KMS-11 (cell line): Measurements from ENCODE around the gene SLC22A2.

Source experiments
- H2AFZ ChIP-seq: fragments of 200-600 bp; sonication (generic); 2 replicates; pipeline ENCODE4 v1.6.1; 2016; ENCODE audit warnings: antibody characterized with exemption, mixed run types, low read depth
- H3K27ac ChIP-seq: fragments of 200-600 bp; sonication (generic); 2 replicates; pipeline ENCODE4 v1.6.1; 2016; ENCODE audit warnings: mild to moderate bottlenecking, mixed run types
- H3K27me3 ChIP-seq: fragments of 200-600 bp; sonication (generic); 2 replicates; pipeline ENCODE4 v1.6.1; 2017; ENCODE audit warnings: mild to moderate bottlenecking, low read depth, mixed run types, moderate library complexity; ENCODE audit not compliant: insufficient read depth
- H3K36me3 ChIP-seq: fragments of 200-600 bp; sonication (generic); 2 replicates; pipeline ENCODE4 v1.6.1; 2017; ENCODE audit warnings: mild to moderate bottlenecking, mixed run types; ENCODE audit not compliant: insufficient read depth
- H3K4me1 ChIP-seq: fragments of 200-600 bp; sonication (generic); 2 replicates; pipeline ENCODE4 v1.6.1; 2016; ENCODE audit warnings: mild to moderate bottlenecking, low read depth, mixed run types; ENCODE audit not compliant: poor library complexity, severe bottlenecking
- H3K4me2 ChIP-seq: fragments of 200-600 bp; sonication (generic); 2 replicates; pipeline ENCODE4 v1.7.0; 2016; ENCODE audit warnings: mild to moderate bottlenecking, mixed run types
- H3K4me3 ChIP-seq: fragments of 200-600 bp; sonication (generic); IDR thresholded peaks from 2 replicates; pipeline ENCODE4 v1.6.1; 2017; ENCODE audit warnings: low read depth, low read length, mixed read lengths; ENCODE audit not compliant: insufficient read depth
- H3K79me2 ChIP-seq: fragments of 200-600 bp; sonication (generic); 2 replicates; pipeline ENCODE4 v1.6.1; 2016; ENCODE audit warnings: low read depth, mixed run types; ENCODE audit not compliant: insufficient read depth
- H3K9ac ChIP-seq: fragments of 200-600 bp; sonication (generic); 2 replicates; pipeline ENCODE4 v1.6.1; 2016; ENCODE audit warnings: mild to moderate bottlenecking, mixed run types
- H4K20me1 ChIP-seq: fragments of 200-600 bp; sonication (generic); 2 replicates; pipeline ENCODE4 v1.6.1; 2016; ENCODE audit warnings: mild to moderate bottlenecking, mixed run types; ENCODE audit not compliant: insufficient read depth
- CTCF ChIP-seq: fragments of 200-600 bp; sonication (generic); conservative IDR thresholded peaks from 2 replicates; pipeline ENCODE4 v1.6.1; 2017; ENCODE audit warnings: low read depth, mild to moderate bottlenecking, antibody characterized with exemption, low read length, moderate library complexity, mixed read lengths

Gene SLC22A2

GRCh38 chr6:160217073-160217472, 41.5 kb downstream of the SLC22A2 start:
- Histone ChIP-seq H3K4me3 (no peak overlapping the region), H3K27me3 (no peaks in the 10 kb centered on the region), H2AFZ (no peak overlapping the region), H3K4me1 (no peaks in the 10 kb centered on the region), H3K9ac (no peak overlapping the region), H3K4me2 (no peak overlapping the region), H3K27ac (no peak overlapping the region), H4K20me1 (no peaks in the 10 kb centered on the region), H3K79me2 (no peaks in the 10 kb centered on the region), H3K36me3 (no peaks in the 10 kb centered on the region)
- no peak for TF ChIP-seq CTCF

- Histone ChIP-seq H3K36me3 (no peaks in the 10 kb centered on the region), H3K4me1 (no peaks in the 10 kb centered on the region), H3K27ac (no peak overlapping the region), H3K4me2 (no peak overlapping the region), H2AFZ (no peak overlapping the region), H4K20me1 (no peaks in the 10 kb centered on the region), H3K79me2 (no peaks in the 10 kb centered on the region), H3K9ac (no peak overlapping the region), H3K27me3 (no peaks in the 10 kb centered on the region), H3K4me3 (no peak overlapping the region)
- TF ChIP-seq CTCF, result no peak
Observed at GRCh38 chr6:160215232-160215631, 43.4 kb downstream of the SLC22A2 start.

- Histone ChIP-seq H3K36me3 (no peaks in the 10 kb centered on the region), H4K20me1 (no peaks in the 10 kb centered on the region), H3K4me2 (no peak overlapping the region), H3K79me2 (no peaks in the 10 kb centered on the region), H3K4me3 (no peak overlapping the region), H3K27ac (no peak overlapping the region), H2AFZ (no peak overlapping the region), H3K4me1 (no peaks in the 10 kb centered on the region), H3K27me3 (no peaks in the 10 kb centered on the region), H3K9ac (no peak overlapping the region)
- TF ChIP-seq CTCF, result no peak
Observed at GRCh38 chr6:160207618-160208017, 51.0 kb downstream of the SLC22A2 start.

- no peak overlapping the region for H2AFZ ChIP-seq
- H3K27me3 ChIP-seq, result no peaks in the 10 kb centered on the region
- H3K9ac ChIP-seq, result no peak overlapping the region
- no peaks in the 10 kb centered on the region for H3K4me1 ChIP-seq
- TF ChIP-seq CTCF, result no peak
- H3K36me3 ChIP-seq, result no peaks in the 10 kb centered on the region
- H3K4me2 ChIP-seq, result no peak overlapping the region
- no peaks in the 10 kb centered on the region for H3K79me2 ChIP-seq
- no peak overlapping the region for H3K27ac ChIP-seq
- no peak overlapping the region for H3K4me3 ChIP-seq
- H4K20me1 ChIP-seq, result no peaks in the 10 kb centered on the region
Observed at GRCh38 chr6:160204710-160205109, 53.9 kb downstream of the SLC22A2 start.
